ENCODE results near the gene CHN2.

Gene CHN2

DNA sequence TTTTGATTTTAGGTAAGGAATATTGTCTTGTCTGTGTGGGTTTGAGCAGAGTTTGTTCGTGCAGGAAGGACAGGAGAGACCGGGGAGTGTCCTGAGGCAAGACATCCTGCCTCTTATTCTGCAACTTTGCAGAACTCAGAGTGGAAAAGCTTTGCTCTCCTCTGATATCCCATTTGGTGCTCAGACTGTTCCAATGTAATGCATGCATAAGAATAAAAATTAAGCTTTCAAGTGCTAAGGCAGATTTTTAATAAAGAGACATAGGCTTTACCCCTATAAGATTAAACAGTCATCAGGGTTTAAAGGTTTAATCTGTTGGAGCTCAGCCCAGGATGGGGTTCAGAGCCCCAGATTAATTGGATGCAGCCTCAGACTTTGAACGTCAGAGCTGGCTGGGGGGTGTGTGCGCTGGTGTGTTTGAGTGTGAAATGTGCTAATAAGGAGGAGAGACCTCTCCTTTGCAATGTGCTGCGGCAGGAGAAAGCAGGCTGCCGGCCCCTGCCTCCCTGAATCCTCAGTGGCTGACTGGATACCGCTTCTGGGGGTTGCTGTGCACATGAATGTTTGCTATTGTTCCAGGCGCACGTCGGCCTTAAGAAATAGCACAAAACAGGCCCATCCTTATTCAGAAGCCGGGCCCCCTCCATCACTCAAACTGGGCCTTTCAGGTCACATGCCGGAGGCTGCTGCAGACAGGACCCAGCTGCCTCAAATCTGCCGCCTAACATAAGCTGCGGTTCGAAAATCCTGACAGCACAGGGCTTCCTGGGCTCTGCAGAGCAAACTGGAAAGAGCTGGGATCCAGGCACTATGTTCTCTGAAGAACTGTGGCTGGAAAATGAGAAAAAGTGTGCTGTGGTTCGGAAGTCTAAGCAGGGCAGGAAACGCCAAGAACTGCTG, 285.0 kb downstream of the CHN2 start:
- DNase-seq: no peak

DNA sequence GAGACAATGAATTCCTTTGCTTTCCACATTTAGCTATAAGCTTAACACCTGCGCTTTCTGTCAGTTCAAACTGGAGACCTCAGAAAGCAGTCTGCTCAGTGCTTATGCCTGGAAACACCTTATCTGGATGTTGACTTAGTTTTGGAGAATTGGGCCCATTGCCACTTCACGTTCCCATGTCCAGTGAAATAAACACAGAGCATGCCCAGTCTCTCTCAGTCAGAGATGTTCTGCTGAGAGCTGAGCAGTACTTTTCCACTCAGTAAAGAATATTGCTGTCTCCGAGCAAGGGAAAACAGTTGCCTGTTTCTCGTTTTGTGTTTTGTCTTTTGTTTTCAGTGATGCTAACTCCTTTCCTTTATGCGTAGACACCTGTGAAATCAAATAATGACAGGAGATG, 285.9 kb downstream of the CHN2 start:
- DNase-seq: no peak

DNA sequence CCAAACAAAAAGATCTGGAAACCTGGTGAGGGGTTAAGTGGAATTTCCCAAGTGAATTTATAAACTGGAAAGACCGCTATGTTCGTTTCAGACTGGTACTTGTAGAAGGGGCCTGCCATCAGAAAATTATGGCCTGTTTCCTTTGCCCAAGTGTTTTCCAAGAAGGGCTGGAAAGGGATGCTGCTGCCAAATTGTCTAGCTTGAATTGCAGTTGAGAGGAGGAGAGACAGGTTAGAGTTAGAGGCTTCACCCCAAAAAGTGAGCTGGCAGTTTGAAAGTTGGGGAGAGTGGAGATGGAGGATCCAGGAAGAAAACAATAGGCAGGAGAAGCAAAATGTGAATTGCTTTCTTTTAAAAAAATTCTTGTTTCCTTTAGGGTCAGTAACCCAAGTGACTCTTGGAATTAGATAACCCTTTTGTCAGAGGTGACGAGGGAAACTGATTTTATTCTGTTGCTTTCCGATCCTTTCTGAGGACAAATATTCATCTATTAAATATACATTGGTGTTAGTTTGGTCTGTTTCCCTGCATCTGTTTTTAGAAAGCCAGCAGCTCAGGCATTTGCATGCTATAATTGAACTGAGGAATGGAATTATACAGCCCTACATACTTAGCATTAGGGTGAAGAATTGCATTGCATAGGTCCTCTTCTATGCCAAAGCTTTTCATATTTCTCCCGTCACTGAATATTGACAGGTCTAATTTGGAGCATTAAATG, 286.5 kb downstream of the CHN2 start:
- no peak for DNase-seq

DNA sequence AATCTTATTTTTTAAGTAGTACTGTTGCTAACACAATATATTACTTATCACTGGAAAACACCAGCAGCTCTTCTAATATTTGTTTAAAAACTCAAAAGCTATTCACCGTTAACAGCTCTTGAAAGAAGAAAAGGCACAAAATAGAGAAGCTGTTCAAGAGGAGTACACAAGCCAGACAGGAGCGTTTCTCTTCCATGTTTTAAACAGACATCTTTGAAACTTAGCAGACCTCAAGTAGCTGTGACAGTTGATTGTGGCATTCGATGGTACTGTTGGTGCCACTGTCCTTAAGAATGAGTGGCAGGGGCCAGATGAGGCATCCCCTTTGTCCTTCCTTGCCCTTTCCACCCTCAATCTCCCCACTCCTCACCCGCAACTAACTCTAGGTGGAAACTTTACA, 287.5 kb downstream of the CHN2 start:
- no peak for DNase-seq

DNA sequence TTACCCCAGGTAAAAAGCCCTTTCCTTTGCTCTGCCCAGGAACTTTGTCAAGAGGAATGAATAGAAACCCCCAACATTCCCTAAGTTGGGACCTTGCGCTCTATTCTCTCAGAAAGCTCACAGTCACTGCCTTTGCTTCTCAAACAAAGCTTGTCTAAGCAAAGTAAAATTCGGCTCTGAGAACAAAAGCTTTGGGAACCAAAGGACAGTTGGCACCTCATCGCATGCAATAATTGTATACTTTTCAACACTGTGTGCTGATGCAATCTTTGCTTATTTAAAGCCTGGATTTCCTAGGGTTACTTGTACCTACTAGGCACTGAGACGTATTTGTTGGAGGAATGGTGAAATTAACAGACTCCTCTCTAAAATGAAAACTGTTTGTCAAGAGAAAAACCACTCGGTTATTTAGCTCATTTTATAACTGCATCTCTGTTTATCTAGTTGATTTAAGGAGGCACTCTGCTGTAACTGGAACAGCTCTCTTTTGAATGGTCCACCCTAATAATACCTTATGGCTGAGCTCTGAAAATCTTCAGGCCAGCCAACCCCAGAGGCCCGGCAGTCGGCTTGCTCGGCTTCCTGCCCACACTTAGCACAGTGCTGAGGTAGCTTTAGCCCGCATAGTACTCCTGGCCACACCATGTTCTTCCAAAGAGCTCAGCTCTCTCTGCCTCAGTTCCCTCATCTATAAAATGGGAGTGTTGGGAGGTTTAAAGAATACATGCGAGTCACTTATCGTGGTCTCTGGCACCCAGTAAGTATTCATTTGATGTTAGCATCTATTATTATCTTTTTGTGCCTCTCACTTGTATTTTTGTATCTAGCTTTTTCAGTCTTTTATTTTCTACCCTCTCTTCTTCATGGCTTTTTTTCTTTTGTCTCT, 288.9 kb downstream of the CHN2 start:
- no peak for DNase-seq

DNA sequence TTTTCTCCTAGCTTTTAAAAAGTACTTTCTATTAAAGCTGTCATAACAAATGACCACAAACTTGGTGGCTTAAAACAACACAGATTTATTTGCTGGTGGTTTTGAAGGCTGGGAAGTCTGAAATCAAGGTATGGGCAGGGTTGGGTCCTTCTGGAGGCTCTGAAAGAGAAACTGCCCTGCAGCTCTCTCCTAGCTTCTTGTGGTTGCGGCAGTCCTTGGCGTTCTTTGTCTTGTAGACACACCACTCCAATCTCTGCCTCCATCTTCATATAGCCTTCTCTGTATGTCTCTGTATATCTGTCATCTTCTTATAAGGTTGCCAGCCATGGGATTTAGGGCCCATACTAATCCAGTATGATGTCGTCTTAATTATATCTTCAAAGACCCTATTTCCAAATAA, 289.7 kb downstream of the CHN2 start:
- DNase-seq: no peak

DNA sequence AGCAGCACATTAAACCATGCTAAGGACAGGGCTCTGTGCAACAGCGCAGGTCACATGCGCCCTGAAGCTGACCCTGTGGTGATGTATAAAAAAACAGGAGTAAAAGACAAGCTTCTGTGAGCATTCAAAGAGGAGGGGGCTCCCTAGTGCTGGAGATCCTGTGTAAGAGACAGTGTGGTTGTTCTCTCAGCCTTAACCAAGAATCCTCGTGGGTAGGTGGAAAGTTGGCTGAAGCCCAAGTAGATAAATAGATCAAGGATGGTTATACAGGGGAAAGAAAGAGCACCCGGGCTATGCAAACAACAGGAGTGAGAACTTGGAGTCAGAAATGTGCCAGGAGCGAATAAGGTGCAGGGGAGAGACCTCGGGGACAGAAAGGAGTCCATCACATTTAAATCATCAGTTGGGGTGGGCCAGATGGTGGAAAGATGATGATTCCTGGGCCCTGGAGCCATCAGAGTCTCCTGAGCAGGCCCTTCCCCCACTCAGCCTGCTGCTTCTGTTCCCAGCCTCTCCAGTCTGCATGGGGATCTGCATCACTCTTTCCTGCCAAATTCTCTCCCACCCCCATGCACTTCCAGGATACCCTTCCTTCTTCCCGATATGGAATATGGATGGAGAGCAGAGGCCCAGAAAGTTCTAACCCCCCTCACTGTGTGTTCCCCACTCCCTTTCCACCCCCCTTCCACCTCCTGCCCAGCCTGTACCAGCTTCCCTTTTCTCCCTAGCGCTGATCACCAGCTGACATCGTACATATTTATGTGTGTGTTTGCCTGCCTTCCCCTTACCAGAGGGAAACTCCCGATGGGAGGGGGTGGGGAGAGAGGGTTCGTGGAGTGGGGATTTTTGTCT, 291.0 kb downstream of the CHN2 start:
- peak; percentile 67 for DNase-seq

DNA sequence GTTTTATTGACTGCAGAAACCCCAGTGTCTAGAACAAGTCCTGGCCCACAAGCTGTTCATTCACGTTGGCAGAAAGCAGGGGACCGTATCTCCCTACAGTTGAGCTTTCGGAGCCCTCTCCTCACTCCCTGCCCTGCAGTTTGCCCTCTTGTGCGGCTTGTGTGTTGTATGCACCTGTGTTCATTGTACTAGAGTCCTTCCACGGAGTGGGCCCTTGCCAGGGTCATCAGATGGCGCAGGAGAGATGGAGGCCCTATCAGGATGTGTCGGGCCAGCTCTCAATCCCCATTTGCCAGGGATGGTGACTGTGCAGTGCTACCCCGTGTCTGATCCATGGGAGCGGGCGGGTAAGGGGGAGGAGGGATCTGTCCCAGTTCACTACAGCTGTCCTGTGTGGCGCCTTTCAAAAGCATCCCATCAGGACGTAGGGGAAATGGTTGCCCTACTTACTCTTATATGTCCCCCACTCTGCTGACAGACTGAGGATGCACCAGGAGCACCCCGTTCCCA, 291.7 kb downstream of the CHN2 start:
- DNase-seq: no peak

DNA sequence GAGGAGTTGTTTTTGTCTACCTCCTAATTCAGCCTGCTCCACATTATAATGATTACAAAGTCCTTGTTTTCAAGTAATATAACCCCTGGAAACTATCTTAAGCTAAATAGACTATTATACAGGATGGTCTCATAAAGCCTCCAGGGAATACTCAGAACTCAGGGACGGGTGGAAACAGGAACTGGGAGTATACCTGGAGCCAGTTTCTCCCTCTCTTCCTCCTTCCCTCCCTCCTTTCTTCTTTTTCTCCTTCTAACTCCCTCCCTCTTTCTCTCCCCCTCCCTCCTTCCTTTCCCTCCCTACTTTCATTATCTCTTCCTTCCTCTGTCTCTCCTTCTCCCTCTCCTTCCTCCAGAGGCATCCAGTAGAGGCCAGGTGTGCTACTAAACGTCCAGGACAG, 292.8 kb downstream of the CHN2 start:
- DNase-seq: no peak

DNA sequence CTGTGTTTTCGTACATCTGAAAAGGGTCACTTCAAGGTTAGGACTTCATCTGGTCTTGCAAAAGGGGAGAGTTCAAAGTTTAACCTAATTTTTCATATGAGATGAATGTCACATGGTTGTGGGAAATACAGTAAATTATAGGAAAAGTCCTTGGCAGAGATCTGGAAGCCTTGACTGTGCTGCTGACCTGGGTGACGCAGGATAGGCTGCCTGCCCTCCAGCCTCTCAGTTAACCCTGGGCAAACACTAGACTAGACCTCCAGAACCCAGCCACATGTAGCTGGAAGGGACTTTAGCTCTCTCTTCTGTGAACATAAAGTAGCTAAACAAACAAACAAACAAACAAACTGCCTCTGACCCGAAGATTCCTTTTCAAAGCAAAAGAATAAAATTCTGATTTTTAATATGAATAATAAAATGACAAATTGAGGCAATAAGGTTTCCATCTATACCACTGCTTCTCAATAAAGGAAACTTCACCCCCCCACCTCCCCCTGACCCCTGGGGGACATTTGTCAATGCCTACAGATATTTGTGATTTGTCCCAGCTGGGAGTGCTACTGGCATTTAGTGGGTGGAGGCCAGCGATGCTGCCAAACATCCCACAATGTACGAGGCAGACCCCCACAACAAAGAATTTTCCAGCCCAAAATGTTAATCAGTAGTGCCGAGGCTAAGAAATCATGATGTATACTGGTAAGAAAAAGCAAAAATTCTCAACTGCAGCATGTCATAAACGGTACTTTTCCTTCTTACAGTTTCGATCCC, 293.8 kb downstream of the CHN2 start:
- no peak for DNase-seq

DNA sequence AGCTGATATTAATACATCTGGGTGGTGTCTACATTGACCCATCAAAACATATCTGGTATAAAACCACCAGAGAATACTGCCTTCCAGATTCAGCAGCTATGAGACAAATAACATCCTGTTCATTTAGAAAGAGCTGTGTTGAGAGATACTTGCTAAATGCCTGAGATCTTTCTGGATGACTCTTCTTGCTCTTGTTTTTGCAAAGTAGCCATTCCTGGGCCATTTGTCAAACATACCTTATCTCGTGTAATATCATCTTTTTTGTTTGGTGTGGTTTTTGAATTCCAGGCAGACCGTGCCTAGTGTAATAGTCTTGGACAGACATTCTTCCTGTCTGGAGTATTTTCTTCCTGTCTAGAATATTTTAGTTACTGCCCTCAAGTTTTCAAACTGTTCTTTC, 294.4 kb downstream of the CHN2 start:
- no peak for DNase-seq

DNA sequence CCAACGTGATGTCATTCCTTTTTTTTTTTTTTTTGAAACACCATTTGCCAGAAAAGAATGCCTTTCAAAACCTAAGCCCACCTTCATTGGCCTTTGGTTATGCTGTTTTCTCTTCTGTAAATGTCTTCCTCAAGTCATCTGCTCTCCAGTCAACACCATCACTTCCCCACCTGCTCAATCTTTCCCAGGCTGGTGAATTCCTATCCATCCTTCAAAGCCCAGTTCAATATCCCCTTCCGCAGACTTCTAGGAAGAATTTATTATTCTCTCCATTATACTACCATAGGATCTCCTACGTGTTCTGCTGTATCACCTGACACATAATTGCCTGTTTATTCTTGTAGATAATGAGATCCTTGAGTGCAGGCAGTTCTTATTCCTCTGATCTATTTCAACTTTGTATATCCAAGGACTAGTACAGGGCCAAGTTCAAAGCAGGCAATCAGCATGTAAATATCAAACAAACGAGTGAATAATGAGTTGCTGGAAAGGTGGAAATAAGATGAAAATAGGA, 295.6 kb downstream of the CHN2 start:
- no peak for DNase-seq

DNA sequence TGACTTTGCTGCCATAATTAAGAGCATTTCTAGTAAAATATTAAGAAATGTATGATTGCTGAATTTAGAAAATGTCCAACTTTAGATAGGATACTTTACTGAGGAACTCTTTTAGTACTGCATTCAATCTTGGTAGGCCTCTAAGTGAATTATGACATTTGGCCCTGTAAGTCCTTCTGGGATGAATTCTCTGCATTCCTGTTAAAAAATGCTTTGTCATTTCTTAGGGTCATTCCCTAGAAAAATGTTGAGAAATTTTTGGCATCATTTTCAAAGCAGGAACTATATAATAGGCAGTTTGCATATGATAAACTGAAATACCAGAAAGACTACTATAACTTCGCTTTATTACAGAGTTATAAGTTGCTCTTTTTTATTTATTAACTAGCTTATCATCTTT, 299.8 kb downstream of the CHN2 start:
- no peak for DNase-seq

DNA sequence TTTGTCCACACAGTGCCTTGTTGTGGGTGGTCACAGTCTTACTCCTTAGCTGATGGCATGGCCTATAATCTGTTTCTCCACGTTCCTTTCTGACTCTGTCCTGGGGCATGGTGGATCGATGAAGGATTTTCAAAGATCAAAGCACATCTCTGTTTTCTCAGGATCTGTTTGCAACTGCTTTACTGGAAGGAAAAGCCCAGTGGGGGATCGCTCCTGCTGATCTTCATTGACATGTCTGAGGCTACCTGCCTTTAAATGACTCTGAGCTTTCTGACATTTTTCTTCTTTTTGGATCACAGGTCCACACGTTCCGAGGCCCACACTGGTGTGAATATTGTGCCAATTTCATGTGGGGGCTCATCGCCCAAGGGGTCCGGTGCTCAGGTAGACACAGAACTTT, 301.1 kb downstream of the CHN2 start:
- no peak for DNase-seq

DNA sequence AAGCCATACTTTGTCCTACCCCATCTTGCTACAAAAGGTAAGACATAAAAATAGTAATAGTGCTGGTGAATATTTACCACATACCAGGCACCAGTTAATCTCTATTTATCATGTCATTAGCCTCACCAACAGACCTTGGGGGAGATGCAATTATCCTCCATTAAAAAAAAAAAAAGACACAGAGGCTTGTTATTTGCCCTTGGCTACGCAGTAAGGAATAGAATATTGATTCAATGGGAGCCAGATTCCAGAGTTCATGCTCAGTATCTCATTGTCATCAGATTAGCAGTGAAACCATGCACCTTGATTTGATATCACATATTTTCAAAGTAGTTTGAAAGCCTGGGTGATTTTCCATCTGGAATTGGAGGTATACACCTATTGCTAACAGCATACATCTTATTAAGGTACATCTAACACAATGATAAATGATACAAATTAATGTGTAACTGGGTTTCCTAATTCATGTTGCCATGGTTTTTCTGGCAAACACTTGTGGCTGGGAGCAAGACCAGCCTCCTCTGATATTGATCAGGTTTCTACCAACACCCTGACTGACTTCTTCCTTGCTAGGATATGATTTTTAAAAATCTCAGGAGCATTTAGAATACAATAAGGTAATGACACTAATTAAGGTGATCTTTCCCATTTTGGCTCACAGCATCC, 301.9 kb downstream of the CHN2 start:
- no peak for DNase-seq

DNA sequence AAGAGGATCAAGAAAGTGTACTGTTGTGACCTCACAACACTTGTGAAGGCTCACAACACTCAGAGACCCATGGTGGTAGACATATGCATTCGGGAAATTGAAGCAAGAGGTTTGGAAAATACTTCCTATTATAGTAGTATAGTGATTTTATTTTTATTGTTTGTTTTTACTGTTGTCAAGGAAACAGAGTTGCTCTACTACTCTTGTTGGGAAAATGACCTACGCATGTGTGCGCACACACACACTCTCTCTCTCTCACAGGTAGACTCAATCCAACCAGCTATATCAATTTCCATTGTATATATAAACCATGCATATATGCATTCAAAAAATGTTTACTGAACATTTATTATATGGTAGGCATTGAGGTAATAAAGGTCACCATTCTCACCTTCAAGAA, 305.4 kb downstream of the CHN2 start:
- DNase-seq: no peak

DNA sequence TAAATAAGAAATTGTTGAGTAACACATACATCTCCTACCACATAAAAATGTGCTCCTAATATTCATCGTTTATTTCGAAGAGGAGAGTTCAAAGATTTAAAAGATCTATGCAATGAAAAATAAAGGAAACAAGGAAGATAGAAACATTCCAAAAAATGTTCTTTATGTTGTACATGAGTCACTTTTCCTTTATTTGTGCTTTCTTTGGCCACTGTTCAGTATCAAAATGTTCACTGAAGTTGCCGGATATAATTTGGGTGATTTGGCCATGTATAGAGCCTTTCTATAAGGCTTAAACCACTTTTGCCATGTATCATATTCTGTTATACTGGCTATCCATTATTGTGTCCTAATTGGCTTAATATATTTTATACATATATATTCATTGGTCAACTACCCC, 306.1 kb downstream of the CHN2 start:
- DNase-seq: no peak

DNA sequence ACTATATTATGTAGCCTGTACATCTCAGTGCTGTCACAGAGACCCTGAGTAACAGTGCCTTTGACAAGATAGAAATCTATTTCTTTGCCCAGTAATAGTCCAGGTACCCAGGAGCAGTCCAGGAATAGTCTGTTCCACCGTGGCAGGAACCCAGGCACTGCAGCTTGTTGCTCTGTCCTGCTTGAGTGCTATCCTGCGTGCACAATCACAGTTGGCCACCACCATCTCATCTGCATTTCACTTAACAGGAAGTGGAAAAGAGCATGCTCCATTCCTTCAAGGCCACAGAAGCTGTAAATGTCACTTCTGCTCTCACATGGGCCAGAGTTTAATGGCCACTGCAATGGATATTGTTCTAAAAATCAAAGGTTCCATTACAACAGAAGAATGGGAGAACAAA, 307.6 kb downstream of the CHN2 start:
- DNase-seq: no peak

DNA sequence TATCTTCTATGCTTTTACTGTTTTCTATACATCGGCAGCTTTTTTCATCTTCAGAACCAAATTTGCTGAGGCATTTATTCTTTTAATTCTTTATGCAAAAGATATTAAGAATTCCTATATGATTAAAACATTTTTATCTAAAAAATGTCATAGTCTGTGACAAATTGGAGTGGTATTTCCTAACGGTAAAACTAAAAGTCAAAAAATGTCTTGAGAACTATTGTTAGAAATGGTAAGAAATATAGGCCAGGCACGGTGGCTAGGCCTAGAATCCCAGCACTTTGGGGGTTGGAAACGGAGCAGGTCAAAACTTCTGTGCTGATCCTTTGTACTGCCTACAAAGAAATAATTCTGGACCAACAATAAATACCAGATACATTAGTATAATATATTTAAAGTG, 311.4 kb downstream of the CHN2 start:
- DNase-seq: no peak

DNA sequence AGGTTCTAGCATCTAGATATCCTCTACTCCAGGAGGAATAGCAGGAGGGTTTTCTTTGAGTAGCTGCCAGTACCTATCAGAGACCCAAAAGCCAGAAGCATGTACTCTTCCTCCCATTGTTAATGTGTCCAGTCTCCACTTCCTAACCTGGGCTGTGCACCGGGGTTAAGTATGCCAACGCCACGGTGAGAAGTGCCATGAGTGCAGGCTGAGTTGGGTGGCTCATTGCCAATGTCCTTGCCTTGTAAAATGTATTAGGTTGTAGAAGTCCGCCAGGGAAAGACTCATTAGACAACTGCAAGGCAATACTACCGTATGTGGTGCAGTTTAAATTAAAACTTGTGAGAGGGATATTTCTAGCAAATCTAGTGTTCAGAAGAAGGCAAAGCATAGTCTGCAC, 314.0 kb downstream of the CHN2 start:
- no peak for DNase-seq

DNA sequence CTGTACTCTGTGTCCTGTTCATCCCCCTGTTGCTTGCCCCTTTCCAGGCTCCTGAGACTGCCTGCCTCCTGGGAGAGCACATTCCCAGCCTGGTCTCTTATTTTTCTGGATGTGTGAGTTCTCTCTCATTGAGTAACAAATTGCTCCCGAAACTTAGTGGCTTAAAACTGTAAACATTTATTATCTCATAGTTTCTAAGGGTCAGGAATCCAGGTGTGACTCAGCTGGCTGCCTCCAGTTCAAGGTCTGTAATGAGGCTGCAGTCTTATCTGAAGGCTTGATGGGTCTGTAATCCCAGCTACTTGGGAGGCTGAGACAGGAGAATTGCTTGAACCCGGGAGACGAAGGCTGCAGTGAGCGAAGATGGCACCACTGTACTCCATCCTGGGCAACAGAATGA, 315.5 kb downstream of the CHN2 start:
- DNase-seq: no peak
